Fibroblast of pulmonary artery (primary cell): ENCODE results near the gene ARID1B.

ENCODE experiments used
- DNase-seq: peaks from one replicate; pipeline ENCODE4 v3.0.0-alpha.2; 2010; ENCODE audit warnings: low read depth
- H3K4me3 ChIP-seq: replicated peaks from 2 replicates; pipeline ENCODE4 v1.5.1; 2011; ENCODE audit warnings: low read depth, mild to moderate bottlenecking, control low read depth, low read length, moderate library complexity
- CTCF ChIP-seq: IDR thresholded peaks from 2 replicates; pipeline ENCODE4 v1.5.1; 2011; ENCODE audit warnings: mild to moderate bottlenecking, control low read depth, low read length, inconsistent platforms; ENCODE audit errors: missing control alignments

Gene ARID1B

DNA sequence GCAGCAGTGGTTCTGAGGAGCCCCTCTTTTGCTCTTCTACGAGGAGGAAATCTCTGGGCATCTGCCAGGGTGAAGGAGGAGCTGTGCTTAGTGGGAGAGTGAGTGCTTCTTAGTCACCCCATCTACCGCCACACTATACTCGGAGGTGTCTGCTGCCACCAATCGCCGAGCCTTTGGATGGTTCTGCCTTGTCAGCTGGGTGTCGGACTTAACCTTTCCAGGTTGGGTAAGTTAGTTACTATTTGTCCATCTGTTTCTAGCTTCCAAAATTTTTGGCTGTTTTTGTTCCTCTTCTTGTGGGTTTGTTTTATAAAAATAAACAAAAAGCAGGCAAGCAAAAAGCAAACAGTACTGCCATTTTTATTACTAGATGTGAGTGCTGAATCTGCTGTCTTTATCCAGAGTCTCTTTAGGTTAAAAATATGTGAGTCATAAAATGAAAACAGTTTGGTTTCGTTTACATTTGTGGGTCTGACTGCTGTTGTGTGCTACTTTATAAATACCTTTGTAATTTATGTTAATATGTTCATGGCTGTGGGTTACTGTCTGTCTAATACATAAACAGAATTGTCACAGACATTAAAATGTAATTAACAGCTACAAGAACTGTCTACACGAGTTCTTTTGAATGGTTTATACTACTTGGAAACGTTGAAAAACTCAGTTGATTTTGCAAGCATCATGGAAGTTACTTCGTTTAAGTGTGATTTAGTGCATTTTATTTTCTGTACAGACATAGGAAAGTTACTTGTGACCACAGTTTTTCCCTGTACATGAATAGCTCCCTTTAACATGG lies 89.2 kb downstream of the ARID1B start:
- no peak for DNase-seq
- TF ChIP-seq CTCF, result no peak

DNA sequence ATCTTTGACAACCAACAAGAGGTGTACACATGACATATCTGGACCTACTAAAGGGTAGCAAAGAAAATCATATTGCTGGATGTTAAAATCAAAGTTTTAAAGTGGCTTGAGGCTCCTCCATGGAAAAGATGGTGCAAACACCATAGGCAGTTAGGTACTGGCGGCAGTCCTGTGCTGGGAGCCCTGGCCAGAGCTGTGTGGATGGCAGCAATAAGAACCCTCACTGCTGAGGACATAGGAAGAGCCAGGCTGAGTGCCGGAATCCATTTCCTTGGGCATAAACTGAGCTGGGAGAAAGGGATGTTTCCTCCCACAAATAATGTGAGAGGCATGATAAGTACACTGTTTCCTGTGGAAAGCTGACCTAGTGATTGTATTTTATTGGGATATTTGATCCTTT lies 89.9 kb downstream of the ARID1B start:
- no peak overlapping the region for H3K4me3 ChIP-seq
- peak; percentile 25 for DNase-seq
- TF ChIP-seq CTCF, result no peak

More for the DNA sequence above, 89.2 kb downstream of the ARID1B start:
- H3K4me3 ChIP-seq, result no peak overlapping the region

DNA sequence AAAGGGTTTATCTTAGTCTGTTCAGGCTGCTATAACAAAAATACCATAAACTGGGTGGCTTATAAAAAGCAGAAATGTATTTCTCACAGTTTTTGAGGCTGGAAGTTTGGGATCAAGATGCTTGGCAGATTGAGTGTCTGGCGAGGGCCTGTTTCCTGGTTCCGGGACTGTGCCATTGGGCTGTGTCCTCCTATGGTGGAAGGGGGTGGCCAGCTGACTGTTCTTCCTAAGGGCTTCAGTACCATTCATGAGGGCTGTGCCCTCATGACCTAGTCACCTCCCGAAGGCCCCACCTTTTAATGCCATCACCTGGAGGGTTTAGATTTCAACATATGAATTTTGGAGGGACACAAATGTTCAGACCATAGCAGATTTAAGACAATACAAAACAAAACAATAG lies 91.2 kb downstream of the ARID1B start:
- no peak for DNase-seq
- H3K4me3 ChIP-seq, result no peak overlapping the region
- no peak for TF ChIP-seq CTCF

GRCh38 chr6:156869980-156870398 lies 92.8 kb downstream of the ARID1B start:
- H3K4me3 ChIP-seq, result no peak overlapping the region
- TF ChIP-seq CTCF, result no peak
- no peak for DNase-seq

DNA sequence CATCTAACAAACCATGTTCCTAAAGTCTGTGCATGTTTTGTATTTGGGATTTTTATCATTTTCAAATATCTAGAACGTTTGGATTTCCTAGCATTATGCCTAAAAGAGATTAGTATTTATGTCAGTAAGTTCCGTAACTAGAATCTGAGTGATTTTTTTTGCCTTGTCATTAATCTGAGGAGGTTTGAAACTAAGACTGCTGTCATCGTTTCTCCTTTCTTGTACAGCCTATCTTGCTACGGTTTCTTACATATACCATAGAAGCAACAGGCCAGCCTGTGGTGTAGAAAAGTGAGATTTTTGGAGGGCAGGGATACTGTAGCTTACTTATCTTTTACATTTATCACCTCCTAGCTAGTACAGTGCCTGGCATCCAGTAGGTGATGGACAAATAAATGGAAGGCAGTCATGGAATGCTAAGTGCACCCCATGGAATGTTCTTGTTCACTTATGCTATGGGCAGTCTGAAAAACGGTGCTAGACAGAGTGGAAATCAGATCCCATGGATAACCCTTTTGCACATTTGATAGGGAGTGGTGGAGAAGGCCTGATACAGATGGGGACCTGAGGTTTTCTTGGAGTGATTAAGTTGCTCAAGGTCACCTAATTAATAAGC lies 93.9 kb downstream of the ARID1B start:
- DNase-seq, result no peak
- H3K4me3 ChIP-seq, result no peak overlapping the region
- no peak for TF ChIP-seq CTCF

- no peak for DNase-seq
- H3K4me3 ChIP-seq, result no peak overlapping the region
- TF ChIP-seq CTCF, result no peak
These were observed 95.7 kb downstream of the ARID1B start for GRCh38 chr6:156872903-156873302.
